Measurements from ENCODE around the gene THTPA. TPM values are rescaled to one million over a fixed set of nuclear protein-coding genes. Genes with fewer than 3 reads are reported as not detected.

Gene THTPA
- total RNA-seq, 4 donors from 2014 or later, result 12.5 to 19.6 (median 16.7) TPM

DNA sequence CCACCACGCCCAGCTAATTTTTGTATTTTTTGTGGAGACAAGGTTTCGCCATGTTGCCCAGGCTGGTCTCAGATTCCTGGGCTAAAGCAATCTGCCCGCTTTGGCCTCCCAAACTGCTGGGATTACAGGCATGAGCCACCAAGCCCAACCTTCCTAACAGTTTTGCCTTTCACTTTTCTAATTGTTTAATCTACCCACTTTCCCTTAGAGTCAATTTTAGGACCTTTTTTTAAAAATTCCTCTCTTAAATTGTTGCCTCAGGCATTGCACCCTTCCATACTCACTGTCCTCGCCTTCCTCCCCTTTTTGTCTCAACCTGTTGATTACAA, 16.0 kb upstream of the THTPA start:
- TF ChIP-seq, protein P1, sequence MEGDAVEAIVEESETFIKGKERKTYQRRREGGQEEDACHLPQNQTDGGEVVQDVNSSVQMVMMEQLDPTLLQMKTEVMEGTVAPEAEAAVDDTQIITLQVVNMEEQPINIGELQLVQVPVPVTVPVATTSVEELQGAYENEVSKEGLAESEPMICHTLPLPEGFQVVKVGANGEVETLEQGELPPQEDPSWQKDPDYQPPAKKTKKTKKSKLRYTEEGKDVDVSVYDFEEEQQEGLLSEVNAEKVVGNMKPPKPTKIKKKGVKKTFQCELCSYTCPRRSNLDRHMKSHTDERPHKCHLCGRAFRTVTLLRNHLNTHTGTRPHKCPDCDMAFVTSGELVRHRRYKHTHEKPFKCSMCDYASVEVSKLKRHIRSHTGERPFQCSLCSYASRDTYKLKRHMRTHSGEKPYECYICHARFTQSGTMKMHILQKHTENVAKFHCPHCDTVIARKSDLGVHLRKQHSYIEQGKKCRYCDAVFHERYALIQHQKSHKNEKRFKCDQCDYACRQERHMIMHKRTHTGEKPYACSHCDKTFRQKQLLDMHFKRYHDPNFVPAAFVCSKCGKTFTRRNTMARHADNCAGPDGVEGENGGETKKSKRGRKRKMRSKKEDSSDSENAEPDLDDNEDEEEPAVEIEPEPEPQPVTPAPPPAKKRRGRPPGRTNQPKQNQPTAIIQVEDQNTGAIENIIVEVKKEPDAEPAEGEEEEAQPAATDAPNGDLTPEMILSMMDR (IDR thresholded peaks at IDR 0.05), result no peak
- DNase-seq (ENCODE audit: low spot score) (no peak), ATAC-seq (ENCODE audit: low FRiP score) (no peak)

DNA sequence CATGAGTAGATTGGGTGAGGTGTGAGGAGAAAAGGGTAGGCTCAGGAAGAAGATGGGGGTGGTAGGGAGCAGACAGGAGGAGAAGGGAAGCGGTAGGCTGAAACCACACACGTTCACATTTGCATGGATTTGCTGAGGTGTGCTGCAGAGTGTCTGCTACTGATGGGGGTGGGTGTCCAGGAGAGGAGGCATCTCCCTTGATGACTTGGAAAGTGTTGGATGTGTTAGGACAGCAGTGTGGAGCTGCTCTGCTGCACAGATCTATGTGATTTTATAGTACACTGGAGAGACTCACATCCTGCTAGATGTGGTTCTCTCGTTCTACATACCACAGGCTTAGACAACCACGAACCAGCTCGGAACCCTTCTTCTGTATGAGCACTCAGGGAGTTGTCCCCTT, 13.8 kb upstream of the THTPA start:
- ATAC-seq (ENCODE audit: low FRiP score) (no peak), DNase-seq (ENCODE audit: low spot score) (no peak)
- TF ChIP-seq, protein P1 (IDR thresholded peaks at IDR 0.05), result no peak

DNA sequence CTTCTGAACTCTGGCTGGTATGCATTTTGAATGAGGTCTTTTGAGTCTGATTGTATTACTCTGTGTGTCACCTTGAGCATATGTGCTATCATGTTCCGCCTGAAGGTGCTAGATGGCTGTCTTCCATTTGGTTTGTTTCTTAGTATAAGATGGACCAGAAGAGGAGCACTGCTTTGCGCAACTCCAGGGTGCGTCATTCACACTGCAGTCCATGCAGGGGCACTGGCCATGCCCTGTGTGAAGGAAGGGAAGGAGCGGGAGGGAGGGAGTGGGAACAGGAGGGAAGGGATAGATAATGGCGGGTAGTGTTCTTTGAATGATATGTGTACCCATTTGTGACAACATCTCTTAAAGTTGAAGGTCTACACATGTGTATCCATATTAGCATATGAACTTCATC, 12.7 kb upstream of the THTPA start:
- TF ChIP-seq, protein P1 (IDR thresholded peaks at IDR 0.05), result no peak
- no peak for DNase-seq (ENCODE audit: low spot score)
- no peak for ATAC-seq (ENCODE audit: low FRiP score)

DNA sequence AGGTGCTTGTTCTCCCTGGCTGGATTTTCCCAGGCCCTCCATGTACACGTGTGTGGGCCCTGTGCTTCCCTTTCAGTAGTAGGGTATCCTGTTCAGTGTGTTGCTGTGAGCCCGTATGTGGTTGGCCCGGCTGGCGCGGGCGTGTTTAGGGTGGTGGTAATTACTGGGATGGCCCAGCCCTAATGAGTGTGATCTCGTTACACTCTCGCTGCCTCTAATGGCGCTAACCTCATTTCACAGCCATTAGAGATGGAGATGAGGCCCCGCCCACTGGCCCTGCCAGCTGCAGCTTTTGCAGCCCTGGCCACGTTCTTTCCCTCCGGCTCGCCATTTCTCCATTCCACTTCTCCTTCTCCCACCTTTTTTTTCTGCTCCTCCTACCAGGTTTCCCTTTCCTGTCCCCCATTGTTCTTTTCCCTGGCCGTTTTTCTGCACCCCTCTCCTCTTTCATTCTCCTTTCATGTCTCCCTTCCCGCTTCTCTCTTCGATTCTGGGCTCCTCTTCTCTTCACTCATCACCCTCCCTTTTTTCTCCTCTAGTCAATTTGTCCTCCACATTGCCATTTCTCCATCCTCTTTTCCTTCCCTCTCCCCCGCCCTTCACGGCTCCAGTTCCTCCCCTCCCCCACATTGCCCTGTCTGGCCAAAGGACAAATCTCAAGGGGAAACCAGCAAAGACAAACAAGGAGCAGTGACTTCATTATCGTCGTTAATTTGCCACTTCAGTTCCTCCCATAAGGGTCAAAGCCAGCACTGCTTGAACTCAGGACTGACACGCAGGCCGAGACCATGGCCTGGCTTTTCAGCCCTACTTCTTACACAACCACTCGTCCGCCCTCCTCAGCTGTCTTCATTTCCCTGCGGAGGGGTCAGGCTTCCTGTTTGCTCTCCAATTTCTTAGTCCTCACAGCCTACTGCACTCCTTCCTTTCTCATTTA, 11.3 kb upstream of the THTPA start:
- no peak for DNase-seq (ENCODE audit: low spot score)
- TF ChIP-seq, protein P1 (IDR thresholded peaks at IDR 0.05), result no peak
- ATAC-seq (ENCODE audit: low FRiP score), result peak; percentile 33

DNA sequence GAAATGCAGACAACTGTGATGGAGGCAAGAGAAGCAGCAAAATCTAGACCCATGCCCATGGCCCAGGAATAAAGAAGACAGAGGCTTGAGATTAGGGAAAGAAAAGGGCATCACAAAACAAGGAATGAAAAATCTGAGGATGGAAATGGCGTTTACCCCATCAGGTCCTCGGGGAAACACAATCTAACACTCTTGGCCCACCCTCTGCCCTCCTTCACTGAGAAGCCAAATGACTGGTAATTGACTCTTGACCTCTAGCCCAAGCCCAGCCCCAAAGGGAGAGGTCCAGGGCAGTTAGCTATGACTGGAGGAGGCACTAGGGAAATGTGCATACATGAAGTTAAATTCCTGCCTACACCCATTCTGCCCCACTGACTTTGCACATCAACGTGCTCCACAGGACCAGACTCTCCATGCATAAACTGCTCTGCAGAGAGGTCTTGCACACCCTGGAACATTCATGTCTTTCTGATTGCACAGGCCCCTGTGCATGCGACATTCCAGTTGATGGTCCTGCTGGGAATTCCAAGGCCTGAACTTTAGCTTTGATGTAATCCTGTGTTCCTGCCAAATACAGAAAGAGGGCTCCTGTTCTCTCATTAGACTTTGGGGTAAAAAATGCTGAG, 10.2 kb upstream of the THTPA start:
- ATAC-seq (ENCODE audit: low FRiP score), result no peak
- TF ChIP-seq, protein P1 (IDR thresholded peaks at IDR 0.05), result no peak

DNA sequence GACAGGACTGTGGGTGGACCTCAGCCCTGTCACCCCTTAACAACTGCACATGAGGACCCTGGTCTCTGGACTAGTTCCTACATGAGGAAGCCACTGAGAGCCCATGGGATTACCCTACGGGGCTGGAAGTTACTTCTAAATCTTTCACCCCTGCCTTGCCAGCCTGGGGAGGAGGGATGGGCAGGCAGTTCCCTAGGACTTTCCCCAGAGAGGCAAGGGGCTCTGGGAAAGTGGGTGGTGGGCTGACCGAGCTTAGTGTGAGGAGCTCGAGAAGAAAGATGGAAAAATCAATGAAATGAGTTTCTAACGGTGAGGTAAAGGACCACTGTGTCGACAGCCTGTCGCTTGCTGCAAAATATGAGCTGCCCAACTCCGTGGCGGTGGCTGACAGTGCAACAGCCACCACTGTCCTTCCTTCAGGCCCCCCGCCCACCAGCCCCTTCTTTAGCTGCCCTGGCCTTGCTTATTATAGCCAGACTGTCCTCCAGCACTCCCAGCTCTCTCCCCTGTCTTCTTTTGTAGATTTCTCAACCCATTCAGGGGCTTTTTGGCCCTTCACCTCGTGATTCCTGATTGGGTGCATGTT, 9.5 kb upstream of the THTPA start:
- ATAC-seq (ENCODE audit: low FRiP score) (no peak), DNase-seq (ENCODE audit: low spot score) (no peak)
- TF ChIP-seq, protein P1 (IDR thresholded peaks at IDR 0.05), result no peak

More for the DNA sequence above, 10.2 kb upstream of the THTPA start:
- DNase-seq (ENCODE audit: low spot score), result no peak
